ENCODE data around the gene ETF1. TPM values are rescaled to one million over a fixed set of nuclear protein-coding genes. Genes with fewer than 3 reads are reported as not detected.

ETF1 gene
- total RNA-seq, 2 donors from 2014 or later = 67.6 to 115 TPM

- Histone ChIP-seq H3K36me3 (peaks cover 24% of the 10 kb centered on the region), H3K9me3 (no peaks in the 10 kb centered on the region), H3K27me3 (replicated peaks; ENCODE audit: insufficient read depth) (no peaks in the 10 kb centered on the region), H3K27ac (peak overlapping the region; percentile 44 to 58), H3K4me3 (no peak overlapping the region), H3K4me1 (ENCODE audit: control insufficient read depth in 1 of 2, low read depth in 2 of 2) (peaks cover 15 to 26% of the 10 kb centered on the region in 2 donors)
- no peak for DNase-seq (ENCODE audit: low spot score)
- no peak for TF ChIP-seq CTCF (IDR thresholded peaks at IDR 0.05)
- ATAC-seq (ENCODE audit: insufficient number of reproducible peaks, low FRiP score, low read depth) = no peak
Observed at GRCh38 chr5:138504799-138505198, 38.2 kb downstream of the ETF1 start.

DNA sequence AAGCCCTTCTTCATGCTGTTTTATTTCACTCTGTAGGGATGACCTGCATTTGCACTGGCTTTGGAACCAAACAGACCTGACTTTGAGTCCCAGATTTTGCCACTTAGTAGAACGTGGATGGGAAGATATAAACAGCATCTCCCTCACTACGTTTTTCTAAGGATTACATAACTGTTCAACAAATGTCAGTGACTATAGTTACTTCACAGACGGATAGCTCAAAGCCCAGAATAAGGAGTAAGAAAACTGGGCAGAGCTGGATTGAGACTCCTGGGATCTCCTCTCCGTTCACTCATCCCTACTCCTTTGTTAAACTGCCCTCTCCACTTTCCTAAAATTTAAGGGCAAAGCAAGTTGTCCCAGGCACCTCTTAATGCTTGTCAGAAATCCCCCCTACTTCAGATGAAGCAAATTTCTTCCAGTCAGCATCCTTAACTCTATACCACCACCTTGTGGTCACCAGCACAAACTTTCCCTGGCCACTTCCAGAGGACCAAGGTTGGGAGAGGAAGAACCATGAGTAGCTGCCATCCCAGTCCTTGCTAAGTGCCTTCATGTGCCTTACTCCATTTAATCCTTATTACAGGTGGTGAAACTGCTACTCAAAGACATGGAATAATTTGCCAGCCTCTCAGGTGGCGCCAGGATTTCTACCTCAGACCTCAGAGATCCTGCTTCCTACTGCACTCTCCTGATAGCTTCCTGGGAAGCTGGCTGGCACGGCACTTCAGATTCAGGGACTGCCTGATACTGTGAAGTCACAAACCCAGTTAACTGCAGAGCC lies 39.4 kb downstream of the ETF1 start:
- DNase-seq (ENCODE audit: low spot score) = no peak
- peak overlapping the region; percentile 44 to 58 for H3K27ac ChIP-seq

GRCh38 chr5:138502521-138502920 lies 40.5 kb downstream of the ETF1 start:
- H3K27me3 ChIP-seq (replicated peaks; ENCODE audit: insufficient read depth) = no peaks in the 10 kb centered on the region
- H3K9me3 ChIP-seq = no peaks in the 10 kb centered on the region
- no peak overlapping the region for H3K27ac ChIP-seq
- H3K4me3 ChIP-seq = no peak overlapping the region
- H3K36me3 ChIP-seq = peaks cover 6% of the 10 kb centered on the region
- TF ChIP-seq CTCF (IDR thresholded peaks at IDR 0.05) = no peak
- peaks cover 15 to 26% of the 10 kb centered on the region in 2 donors for H3K4me1 ChIP-seq (ENCODE audit: control insufficient read depth in 1 of 2, low read depth in 2 of 2)
- DNase-seq (ENCODE audit: low spot score) (no peak), ATAC-seq (ENCODE audit: insufficient number of reproducible peaks, low FRiP score, low read depth) (no peak)

More for the DNA sequence above, 39.4 kb downstream of the ETF1 start:
- Histone ChIP-seq H3K4me3 (no peak overlapping the region), H3K9me3 (no peaks in the 10 kb centered on the region), H3K36me3 (peaks cover 15% of the 10 kb centered on the region), H3K27me3 (replicated peaks; ENCODE audit: insufficient read depth) (no peaks in the 10 kb centered on the region), H3K4me1 (ENCODE audit: control insufficient read depth in 1 of 2, low read depth in 2 of 2) (peaks cover 15 to 26% of the 10 kb centered on the region in 2 donors)
- no peak for ATAC-seq (ENCODE audit: insufficient number of reproducible peaks, low FRiP score, low read depth)
- TF ChIP-seq CTCF (IDR thresholded peaks at IDR 0.05) = peak; percentile 70

GRCh38 chr5:138502121-138502520 lies 40.9 kb downstream of the ETF1 start:
- ATAC-seq (ENCODE audit: insufficient number of reproducible peaks, low FRiP score, low read depth) = no peak
- Histone ChIP-seq H3K9me3 (no peaks in the 10 kb centered on the region), H3K4me1 (ENCODE audit: control insufficient read depth in 1 of 2, low read depth in 2 of 2) (peaks cover 15 to 26% of the 10 kb centered on the region in 2 donors), H3K27ac (no peak overlapping the region), H3K27me3 (replicated peaks; ENCODE audit: insufficient read depth) (no peaks in the 10 kb centered on the region), H3K36me3 (peaks cover 6% of the 10 kb centered on the region), H3K4me3 (no peak overlapping the region)
- no peak for DNase-seq (ENCODE audit: low spot score)
- no peak for TF ChIP-seq CTCF (IDR thresholded peaks at IDR 0.05)

- Histone ChIP-seq H3K9me3 (no peaks in the 10 kb centered on the region), H3K4me3 (no peak overlapping the region), H3K27ac (no peak overlapping the region), H3K4me1 (ENCODE audit: control insufficient read depth in 1 of 2, low read depth in 2 of 2) (peaks cover 0 to 5% of the 10 kb centered on the region in 2 donors), H3K27me3 (replicated peaks; ENCODE audit: insufficient read depth) (no peaks in the 10 kb centered on the region), H3K36me3 (no peaks in the 10 kb centered on the region)
- TF ChIP-seq CTCF (IDR thresholded peaks at IDR 0.05) = no peak
- ATAC-seq (ENCODE audit: insufficient number of reproducible peaks, low FRiP score, low read depth) = no peak
- no peak for DNase-seq (ENCODE audit: low spot score)
Observed at GRCh38 chr5:138498376-138498775, 44.7 kb downstream of the ETF1 start.

Measured in thoracic aorta (tissue), 2 donors.